ENCODE results near the gene RAB31.

DNA sequence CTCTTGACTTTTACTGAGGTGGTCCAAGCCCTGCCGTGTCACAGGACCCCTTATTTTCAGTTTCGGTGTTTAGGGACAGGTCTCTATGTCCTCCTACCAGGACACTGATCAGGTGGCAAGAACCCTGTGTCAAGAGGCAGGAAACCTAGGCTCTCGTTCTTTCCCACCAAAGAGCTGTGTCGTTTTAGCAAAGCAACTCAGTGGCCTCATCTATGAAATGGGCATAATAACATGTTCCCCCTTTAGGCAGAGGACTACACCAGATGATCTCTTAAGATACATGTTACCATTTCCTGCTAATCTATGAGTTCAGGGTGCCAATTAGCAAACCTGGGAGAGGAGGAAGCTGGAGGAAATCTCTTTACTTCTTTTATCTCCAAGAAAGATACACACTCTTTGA, 1.9 kb downstream of the RAB31 start:
- TF ChIP-seq, protein P1, sequence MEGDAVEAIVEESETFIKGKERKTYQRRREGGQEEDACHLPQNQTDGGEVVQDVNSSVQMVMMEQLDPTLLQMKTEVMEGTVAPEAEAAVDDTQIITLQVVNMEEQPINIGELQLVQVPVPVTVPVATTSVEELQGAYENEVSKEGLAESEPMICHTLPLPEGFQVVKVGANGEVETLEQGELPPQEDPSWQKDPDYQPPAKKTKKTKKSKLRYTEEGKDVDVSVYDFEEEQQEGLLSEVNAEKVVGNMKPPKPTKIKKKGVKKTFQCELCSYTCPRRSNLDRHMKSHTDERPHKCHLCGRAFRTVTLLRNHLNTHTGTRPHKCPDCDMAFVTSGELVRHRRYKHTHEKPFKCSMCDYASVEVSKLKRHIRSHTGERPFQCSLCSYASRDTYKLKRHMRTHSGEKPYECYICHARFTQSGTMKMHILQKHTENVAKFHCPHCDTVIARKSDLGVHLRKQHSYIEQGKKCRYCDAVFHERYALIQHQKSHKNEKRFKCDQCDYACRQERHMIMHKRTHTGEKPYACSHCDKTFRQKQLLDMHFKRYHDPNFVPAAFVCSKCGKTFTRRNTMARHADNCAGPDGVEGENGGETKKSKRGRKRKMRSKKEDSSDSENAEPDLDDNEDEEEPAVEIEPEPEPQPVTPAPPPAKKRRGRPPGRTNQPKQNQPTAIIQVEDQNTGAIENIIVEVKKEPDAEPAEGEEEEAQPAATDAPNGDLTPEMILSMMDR (IDR thresholded peaks at IDR 0.05 in 4 of 5, conservative IDR thresholded peaks at IDR 0.05 in 1 of 5), result no peak
- TF ChIP-seq POLR2A (IDR thresholded peaks at IDR 0.05), result no peak

All from gastrocnemius medialis (tissue), 4 donors.